K562 (cell line): ENCODE results near the gene CD34. TPM values are rescaled to one million over a fixed set of nuclear protein-coding genes. Genes with fewer than 3 reads are reported as not detected.

Source experiments
- ASH1L ChIP-seq: fragments of 450-650 bp; IDR thresholded peaks from 2 replicates; pipeline ENCODE4 v1.6.1; 2018; ENCODE audit warnings: borderline replicate concordance, mild to moderate bottlenecking, low read depth; ENCODE audit not compliant: partially characterized antibody
- CBX2 ChIP-seq: fragments of 200-600 bp; sonication (generic); IDR thresholded peaks from one replicate; pipeline ENCODE4 v1.6.1; 2012; ENCODE audit warnings: mild to moderate bottlenecking, low read length, inconsistent platforms; ENCODE audit not compliant: insufficient read depth, poor library complexity, severe bottlenecking
- CREB1 ChIP-seq, 2 experiments: sonication (generic) in 1 of 2; formaldehyde crosslinking in 1 of 2; IDR thresholded peaks; 2 replicates each; pipeline versions ENCODE4 v1.6.1 to v1.8.0; 2012 to 2022; ENCODE audit warnings: inconsistent platforms in 1 of 2, mild to moderate bottlenecking in 1 of 2, missing genetic modification reagents in 1 of 2, moderate library complexity in 1 of 2
- FOXM1 ChIP-seq, 2 experiments: fragments of 450-650 bp in 1 of 2; sonication (generic) in 1 of 2; formaldehyde crosslinking in 1 of 2; IDR thresholded peaks; 2 replicates each; pipeline versions ENCODE4 v1.6.1 to v1.9.0; 2017 to 2022; ENCODE audit warnings: low read depth in 2 of 2, mild to moderate bottlenecking in 2 of 2, missing genetic modification reagents in 1 of 2, moderate library complexity in 1 of 2
- MECOM ChIP-seq: fragments of 250-450 bp; sonication (Bioruptor Pico); IDR thresholded peaks from 2 replicates; pipeline ENCODE4 v1.8.0; 2022; ENCODE audit warnings: inconsistent platforms
- MYC ChIP-seq, 2 experiments: fragments of 250-450 bp in 1 of 2; sonication (Bioruptor Pico) in 1 of 2; IDR thresholded peaks; 2 replicates each; pipeline versions ENCODE4 v1.5.1 to v1.6.1; 2012 to 2021; ENCODE audit warnings: low read depth in 2 of 2, borderline replicate concordance in 1 of 2, improper control_type of control experiment in 1 of 2, low read length in 1 of 2, mild to moderate bottlenecking in 1 of 2, moderate library complexity in 1 of 2
- NR1H2 ChIP-seq: sonication (generic); formaldehyde crosslinking; IDR thresholded peaks from 2 replicates; pipeline ENCODE4 v1.4.0; 2020; ENCODE audit warnings: mild to moderate bottlenecking, missing genetic modification reagents
- RAD51 ChIP-seq: fragments of 450-650 bp; IDR thresholded peaks from 2 replicates; pipeline ENCODE4 v1.7.1; 2016; ENCODE audit warnings: low read depth, mild to moderate bottlenecking, borderline replicate concordance
- SMC3 ChIP-seq: conservative IDR thresholded peaks from 2 replicates; pipeline ENCODE4 v1.6.1; 2011; ENCODE audit warnings: low read depth, low read length, improper control_type of control experiment; ENCODE audit not compliant: insufficient read depth
- ZBTB7A ChIP-seq: IDR thresholded peaks from 2 replicates; pipeline ENCODE4 v1.6.1; 2011; ENCODE audit warnings: low read depth, mild to moderate bottlenecking, low read length, moderate library complexity, borderline replicate concordance; ENCODE audit not compliant: control insufficient read depth
- ZHX1 ChIP-seq: fragments of 150-350 bp; conservative IDR thresholded peaks from 2 replicates; pipeline ENCODE4 v1.6.1; 2014; ENCODE audit warnings: low read length
- polyA plus RNA-seq, 8 experiments: library from polyadenylated mRNA; depleted of rRNA in 4 of 8; stranded (reverse) in 5 of 8; unstranded in 3 of 8; fragments of >200 nt; fragmentation: Nextera tagmentation in 2 of 8; fragmentation: Illumina TruSeq in 1 of 8; extraction: Ambion mirVana in 2 of 8; extraction: Trizol in 1 of 8; gene quantifications; 2 replicates each; pipeline versions ENCODE4 v1.2.1 to v1.2.3, GENCODE V29; 2011 to 2014; ENCODE audit warnings: inconsistent platforms in 1 of 8, missing spikeins in 1 of 8
- total RNA-seq, 7 experiments: library from RNA; depleted of rRNA in 6 of 7; stranded (reverse); fragments of >200 nt in 6 of 7; fragmentation: Illumina TruSeq in 2 of 7; extraction: Trizol in 2 of 7; gene quantifications; 2 replicates each; pipeline versions ENCODE4 v1.2.1 to v1.2.3, GENCODE V29; 2011 to 2021; ENCODE audit warnings: low replicate concordance in 1 of 7
- TF ChIP-seq, protein P1 (sequence below), 2 experiments: fragments of 450-650 bp in 1 of 2; sonication (generic) in 1 of 2; formaldehyde crosslinking in 1 of 2; IDR thresholded peaks; 2 replicates each; pipeline versions ENCODE4 v1.7.1 to v1.9.0; 2016 to 2022; ENCODE audit warnings: inconsistent platforms in 1 of 2, mild to moderate bottlenecking in 1 of 2, missing genetic modification reagents in 1 of 2

Gene CD34
- total and polyA plus RNA-seq, 9 of the 15 experiments (the other 6 are each of a cell fraction or from before 2014, with no cell fraction given), result not detected

GRCh38 chr1:207868774-207869721 lies 41.9 kb downstream of the CD34 start (continued):
- TF ChIP-seq CBX2 (no peak), ZBTB7A (peak; percentile 65; the same call in 1 of the 2 replicates), ZHX1 (no peak), CREB1 (IDR thresholded peaks at IDR 0.05) (no peak), CREB1 (CRISPR knock-in tag; IDR thresholded peaks at IDR 0.05) (0 out of 2 replicates have a peak, but pooled peaks have one; percentile 30), FOXM1 (IDR thresholded peaks at IDR 0.05; ENCODE audit: low read depth) (no peak), FOXM1 (CRISPR knock-in tag; IDR thresholded peaks at IDR 0.05; ENCODE audit: low read depth) (no peak), SMC3 (peak; percentile 71), ASH1L (no peak), NR1H2 (CRISPR knock-in tag) (no peak; the same call in 1 of the 2 replicates), RAD51 (no peak), MECOM (CRISPR knock-in tag) (peak; percentile 15; the same call in 1 of the 2 replicates), MYC (IDR thresholded peaks at IDR 0.05; ENCODE audit: low read depth, low read length) (peak; percentile 78), MYC (CRISPR knock-in tag; IDR thresholded peaks at IDR 0.05; ENCODE audit: borderline replicate concordance, low read depth) (no peak)
- TF ChIP-seq, protein P1, sequence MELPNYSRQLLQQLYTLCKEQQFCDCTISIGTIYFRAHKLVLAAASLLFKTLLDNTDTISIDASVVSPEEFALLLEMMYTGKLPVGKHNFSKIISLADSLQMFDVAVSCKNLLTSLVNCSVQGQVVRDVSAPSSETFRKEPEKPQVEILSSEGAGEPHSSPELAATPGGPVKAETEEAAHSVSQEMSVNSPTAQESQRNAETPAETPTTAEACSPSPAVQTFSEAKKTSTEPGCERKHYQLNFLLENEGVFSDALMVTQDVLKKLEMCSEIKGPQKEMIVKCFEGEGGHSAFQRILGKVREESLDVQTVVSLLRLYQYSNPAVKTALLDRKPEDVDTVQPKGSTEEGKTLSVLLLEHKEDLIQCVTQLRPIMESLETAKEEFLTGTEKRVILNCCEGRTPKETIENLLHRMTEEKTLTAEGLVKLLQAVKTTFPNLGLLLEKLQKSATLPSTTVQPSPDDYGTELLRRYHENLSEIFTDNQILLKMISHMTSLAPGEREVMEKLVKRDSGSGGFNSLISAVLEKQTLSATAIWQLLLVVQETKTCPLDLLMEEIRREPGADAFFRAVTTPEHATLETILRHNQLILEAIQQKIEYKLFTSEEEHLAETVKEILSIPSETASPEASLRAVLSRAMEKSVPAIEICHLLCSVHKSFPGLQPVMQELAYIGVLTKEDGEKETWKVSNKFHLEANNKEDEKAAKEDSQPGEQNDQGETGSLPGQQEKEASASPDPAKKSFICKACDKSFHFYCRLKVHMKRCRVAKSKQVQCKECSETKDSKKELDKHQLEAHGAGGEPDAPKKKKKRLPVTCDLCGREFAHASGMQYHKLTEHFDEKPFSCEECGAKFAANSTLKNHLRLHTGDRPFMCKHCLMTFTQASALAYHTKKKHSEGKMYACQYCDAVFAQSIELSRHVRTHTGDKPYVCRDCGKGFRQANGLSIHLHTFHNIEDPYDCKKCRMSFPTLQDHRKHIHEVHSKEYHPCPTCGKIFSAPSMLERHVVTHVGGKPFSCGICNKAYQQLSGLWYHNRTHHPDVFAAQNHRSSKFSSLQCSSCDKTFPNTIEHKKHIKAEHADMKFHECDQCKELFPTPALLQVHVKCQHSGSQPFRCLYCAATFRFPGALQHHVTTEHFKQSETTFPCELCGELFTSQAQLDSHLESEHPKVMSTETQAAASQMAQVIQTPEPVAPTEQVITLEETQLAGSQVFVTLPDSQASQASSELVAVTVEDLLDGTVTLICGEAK (IDR thresholded peaks at IDR 0.05), result no peak
- TF ChIP-seq, protein P1 (CRISPR knock-in tag; IDR thresholded peaks at IDR 0.05), result no peak
